SU-DHL-6 (cell line): Measurements from ENCODE around the gene SENP2.

Experiments
- H2AFZ ChIP-seq: fragments of 200-600 bp; sonication (generic); 2 replicates; pipeline ENCODE4 v1.6.1; 2014; ENCODE audit warnings: low read depth, mild to moderate bottlenecking, moderate library complexity, mixed read lengths, antibody characterized with exemption, low read length; ENCODE audit not compliant: severe bottlenecking
- H3F3A ChIP-seq: fragments of 200-600 bp; shearing (Covaris generic); 2 replicates; pipeline ENCODE4 v1.6.0; 2016; ENCODE audit warnings: antibody characterized with exemption, mild to moderate bottlenecking; ENCODE audit not compliant: insufficient read depth
- H3K27ac ChIP-seq: fragments of 200-600 bp; sonication (generic); 2 replicates; pipeline ENCODE4 v1.5.1; 2016; ENCODE audit warnings: low read depth, mild to moderate bottlenecking, low read length, moderate library complexity, mixed read lengths
- H3K27me3 ChIP-seq: fragments of 200-600 bp; sonication (generic), shearing (Covaris generic); 2 replicates; pipeline ENCODE4 v1.6.0; 2014; ENCODE audit warnings: mild to moderate bottlenecking, low read length
- H3K36me3 ChIP-seq: fragments of 200-600 bp; sonication (generic); 2 replicates; pipeline ENCODE4 v1.6.1; 2014; ENCODE audit warnings: mild to moderate bottlenecking, low read length, mixed read lengths
- H3K4me2 ChIP-seq: fragments of 300-600, 200-600 bp; shearing (Covaris generic), sonication (generic); 2 replicates; pipeline ENCODE4 v1.6.0; 2014; ENCODE audit warnings: low read length, low read depth, mild to moderate bottlenecking; ENCODE audit not compliant: poor library complexity, severe bottlenecking
- H3K4me3 ChIP-seq: fragments of 200-600 bp; sonication (generic); 2 replicates; pipeline ENCODE4 v1.5.1; 2014; ENCODE audit warnings: antibody characterized with exemption, low read length, mild to moderate bottlenecking, mixed read lengths; ENCODE audit not compliant: insufficient read depth, poor library complexity, severe bottlenecking
- H3K79me2 ChIP-seq: fragments of 200-600 bp; sonication (generic); 2 replicates; pipeline ENCODE4 v1.6.1; 2014; ENCODE audit warnings: mild to moderate bottlenecking, low read length, moderate library complexity; ENCODE audit not compliant: insufficient read depth
- H3K9ac ChIP-seq: fragments of 200-600 bp; sonication (generic); 2 replicates; pipeline ENCODE4 v1.7.0; 2014; ENCODE audit warnings: mild to moderate bottlenecking, low read length
- H3K9me2 ChIP-seq: fragments of 200-600 bp; sonication (generic); replicated peaks from 2 replicates; pipeline ENCODE4 v1.6.1; 2014; ENCODE audit warnings: low read length; ENCODE audit not compliant: insufficient read depth
- H3K9me3 ChIP-seq: fragments of 200-600 bp; sonication (generic); 2 replicates; pipeline ENCODE4 v1.6.1; 2014; ENCODE audit warnings: low read length, mixed read lengths; ENCODE audit not compliant: insufficient read depth
- H4K20me1 ChIP-seq: fragments of 200-600 bp; sonication (generic); 2 replicates; pipeline ENCODE4 v1.6.1; 2014; ENCODE audit warnings: low read depth, mild to moderate bottlenecking, antibody characterized with exemption, low read length, moderate library complexity, mixed read lengths
- EZH2phosphoT487 ChIP-seq: fragments of 200-600 bp; sonication (generic), shearing (Covaris generic); conservative IDR thresholded peaks from 2 replicates; pipeline ENCODE4 v1.6.1; 2018; ENCODE audit warnings: mild to moderate bottlenecking, antibody characterized with exemption, low read length, moderate library complexity, mixed read lengths
- TF ChIP-seq, protein P1 (sequence below): fragments of 200-600 bp; sonication (generic); IDR thresholded peaks from one replicate; pipeline ENCODE4 v1.5.1; 2017; ENCODE audit warnings: antibody characterized with exemption, mild to moderate bottlenecking, low read length, moderate library complexity; ENCODE audit not compliant: insufficient read depth, poor library complexity, severe bottlenecking

SENP2 gene

DNA sequence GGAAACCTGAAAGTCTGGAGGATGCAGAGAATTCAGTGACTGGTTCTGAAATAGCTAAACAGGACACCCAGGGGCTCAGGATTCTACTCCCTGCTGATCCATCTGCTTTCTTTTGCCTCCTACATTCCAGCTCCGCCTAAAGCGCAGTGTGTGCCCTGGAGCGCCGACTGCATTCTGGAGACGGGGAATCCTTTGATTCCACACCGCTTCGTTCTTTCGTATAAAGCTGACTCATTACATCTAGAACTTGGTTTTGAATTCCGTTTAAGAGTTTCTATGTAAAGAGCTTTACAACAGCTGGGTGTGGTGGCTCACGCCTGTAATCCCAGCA is 61.8 kb downstream of the SENP2 start:
- Histone ChIP-seq H3K9ac (no peak overlapping the region), H3K9me2 (no peaks in the 10 kb centered on the region), H3K4me2 (no peak overlapping the region), H3K36me3 (no peaks in the 10 kb centered on the region), H4K20me1 (no peaks in the 10 kb centered on the region), H3F3A (no peaks in the 10 kb centered on the region), H3K9me3 (no peaks in the 10 kb centered on the region), H3K27me3 (no peaks in the 10 kb centered on the region), H2AFZ (no peak overlapping the region), H3K4me3 (no peak overlapping the region), H3K27ac (no peak overlapping the region), H3K79me2 (no peaks in the 10 kb centered on the region)
- no peak for TF ChIP-seq EZH2phosphoT487
- TF ChIP-seq, protein P1, sequence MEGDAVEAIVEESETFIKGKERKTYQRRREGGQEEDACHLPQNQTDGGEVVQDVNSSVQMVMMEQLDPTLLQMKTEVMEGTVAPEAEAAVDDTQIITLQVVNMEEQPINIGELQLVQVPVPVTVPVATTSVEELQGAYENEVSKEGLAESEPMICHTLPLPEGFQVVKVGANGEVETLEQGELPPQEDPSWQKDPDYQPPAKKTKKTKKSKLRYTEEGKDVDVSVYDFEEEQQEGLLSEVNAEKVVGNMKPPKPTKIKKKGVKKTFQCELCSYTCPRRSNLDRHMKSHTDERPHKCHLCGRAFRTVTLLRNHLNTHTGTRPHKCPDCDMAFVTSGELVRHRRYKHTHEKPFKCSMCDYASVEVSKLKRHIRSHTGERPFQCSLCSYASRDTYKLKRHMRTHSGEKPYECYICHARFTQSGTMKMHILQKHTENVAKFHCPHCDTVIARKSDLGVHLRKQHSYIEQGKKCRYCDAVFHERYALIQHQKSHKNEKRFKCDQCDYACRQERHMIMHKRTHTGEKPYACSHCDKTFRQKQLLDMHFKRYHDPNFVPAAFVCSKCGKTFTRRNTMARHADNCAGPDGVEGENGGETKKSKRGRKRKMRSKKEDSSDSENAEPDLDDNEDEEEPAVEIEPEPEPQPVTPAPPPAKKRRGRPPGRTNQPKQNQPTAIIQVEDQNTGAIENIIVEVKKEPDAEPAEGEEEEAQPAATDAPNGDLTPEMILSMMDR = no peak

GRCh38 chr3:185648396-185648795 is 62.3 kb downstream of the SENP2 start:
- Histone ChIP-seq H3K27ac (no peak overlapping the region), H3K9me3 (no peaks in the 10 kb centered on the region), H3K79me2 (no peaks in the 10 kb centered on the region), H2AFZ (no peak overlapping the region), H3K36me3 (no peaks in the 10 kb centered on the region), H3K4me3 (no peak overlapping the region), H3K27me3 (no peaks in the 10 kb centered on the region), H4K20me1 (no peaks in the 10 kb centered on the region), H3F3A (no peaks in the 10 kb centered on the region), H3K9me2 (no peaks in the 10 kb centered on the region), H3K9ac (no peak overlapping the region), H3K4me2 (no peak overlapping the region)
- TF ChIP-seq, protein P1 = no peak
- TF ChIP-seq EZH2phosphoT487 = no peak

GRCh38 chr3:185649414-185649813 is 63.3 kb downstream of the SENP2 start:
- Histone ChIP-seq H3K27ac (no peak overlapping the region), H3K9me2 (no peaks in the 10 kb centered on the region), H3K4me2 (no peak overlapping the region), H3K36me3 (no peaks in the 10 kb centered on the region), H3F3A (no peaks in the 10 kb centered on the region), H2AFZ (no peak overlapping the region), H3K9ac (no peak overlapping the region), H4K20me1 (no peaks in the 10 kb centered on the region), H3K27me3 (no peaks in the 10 kb centered on the region), H3K9me3 (no peaks in the 10 kb centered on the region), H3K79me2 (no peaks in the 10 kb centered on the region), H3K4me3 (no peak overlapping the region)
- TF ChIP-seq, protein P1 = no peak
- TF ChIP-seq EZH2phosphoT487 = no peak

DNA sequence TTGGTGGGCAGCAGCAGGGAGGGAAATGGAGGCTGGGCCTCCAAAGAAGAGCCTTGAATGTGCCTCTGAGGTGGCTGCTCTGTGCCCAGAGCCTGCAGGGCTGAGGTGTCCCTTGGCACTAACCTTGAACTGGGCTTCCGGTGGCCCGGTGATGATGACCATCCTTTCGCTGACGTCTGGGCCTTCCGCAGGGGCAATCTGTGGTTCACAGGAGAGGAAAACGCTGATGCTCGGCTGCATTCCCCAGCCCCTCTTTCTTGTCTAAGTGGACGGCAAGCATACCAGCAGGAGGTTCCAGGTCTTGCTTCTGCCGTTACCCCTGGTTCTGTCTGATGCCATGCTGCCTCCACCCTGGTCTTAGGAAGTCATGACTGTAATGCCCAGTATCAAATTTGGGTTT is 65.9 kb downstream of the SENP2 start:
- Histone ChIP-seq H3K9me3 (no peaks in the 10 kb centered on the region), H3K4me2 (no peak overlapping the region), H3K27ac (no peak overlapping the region), H2AFZ (no peak overlapping the region), H3K4me3 (no peak overlapping the region), H3K36me3 (no peaks in the 10 kb centered on the region), H3K27me3 (no peaks in the 10 kb centered on the region), H3K9ac (no peak overlapping the region), H3K79me2 (no peaks in the 10 kb centered on the region), H4K20me1 (no peaks in the 10 kb centered on the region), H3F3A (no peaks in the 10 kb centered on the region), H3K9me2 (no peaks in the 10 kb centered on the region)
- TF ChIP-seq, protein P1 = no peak
- TF ChIP-seq EZH2phosphoT487 = no peak
